ENCODE results near the gene CFAP73. TPM values are rescaled to one million over a fixed set of nuclear protein-coding genes. Genes with fewer than 3 reads are reported as not detected.

CFAP73 gene
- total and polyA plus RNA-seq, 7 donors = 0.17 to 0.35 (median 0.30) TPM; not detected in 4

DNA sequence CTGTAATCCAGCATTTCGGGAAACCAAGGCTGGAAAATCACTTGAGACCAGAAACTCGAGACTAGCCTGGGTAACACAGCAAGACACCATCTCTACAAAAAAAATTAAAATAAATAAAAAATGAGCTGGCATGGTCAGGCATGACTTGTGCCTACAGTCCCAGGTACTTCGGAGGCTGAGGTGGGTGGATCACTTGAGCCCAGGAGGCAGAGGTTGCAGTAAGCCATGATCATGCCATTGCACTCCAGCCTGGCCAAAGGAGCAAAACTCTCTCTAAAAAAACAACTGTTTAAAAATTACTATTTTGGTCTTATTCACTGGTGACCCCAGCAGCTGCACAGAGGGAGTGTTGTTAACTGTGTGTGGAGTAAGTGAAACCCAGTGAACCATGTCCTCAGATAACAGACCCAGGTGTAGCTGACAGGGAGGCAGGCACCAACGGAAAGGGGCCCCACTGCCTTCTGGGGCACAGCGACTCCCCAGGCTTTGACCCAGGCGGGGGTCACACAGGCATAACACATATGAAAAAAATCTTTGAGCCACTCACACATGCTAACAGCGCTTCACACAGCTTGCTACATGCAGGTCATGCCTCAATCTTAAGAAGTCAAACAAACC lies 23.7 kb downstream of the CFAP73 start:
- Histone ChIP-seq H3K36me3 (ENCODE audit: insufficient read depth in 1 of 2, low read depth in 1 of 2) (peaks cover 18 to 95% of the 10 kb centered on the region in 2 donors), H3K27me3 (ENCODE audit: insufficient read depth in 3 of 3, low read length in 2 of 3) (no peaks in the 10 kb centered on the region)
- 90 to 92% (median 91%) methylated on average over 7 of the region's 7 CpGs for WGBS, 3 donors

GRCh38 chr12:113174461-113175384 lies 25.2 kb downstream of the CFAP73 start:
- no peaks in the 10 kb centered on the region for H3K27me3 ChIP-seq (ENCODE audit: insufficient read depth in 3 of 3, low read length in 2 of 3)
- DNase-seq = peak; percentile 66 to 87
- no peaks in the 10 kb centered on the region for H3K9me3 ChIP-seq
- intact Hi-C loops (cut with DNase I) = loop anchor here in 1 of 2 donors (2.0 kb wide), 1 partner anchor 126 kb away; no protein-coding TSS in a partner anchor
- ATAC-seq = peak; percentile 52 to 89 (median 74)
- WGBS, 3 donors = 52 to 62% (median 56%) methylated on average over 31 to 32 of the region's 32 CpGs
- no peaks in the 10 kb centered on the region for H3K4me1 ChIP-seq
- no peak overlapping the region for H3K4me3 ChIP-seq
- H3K36me3 ChIP-seq (ENCODE audit: insufficient read depth in 1 of 2, low read depth in 1 of 2) = peaks cover 11 to 95% of the 10 kb centered on the region in 2 donors
- TF ChIP-seq, protein P1, sequence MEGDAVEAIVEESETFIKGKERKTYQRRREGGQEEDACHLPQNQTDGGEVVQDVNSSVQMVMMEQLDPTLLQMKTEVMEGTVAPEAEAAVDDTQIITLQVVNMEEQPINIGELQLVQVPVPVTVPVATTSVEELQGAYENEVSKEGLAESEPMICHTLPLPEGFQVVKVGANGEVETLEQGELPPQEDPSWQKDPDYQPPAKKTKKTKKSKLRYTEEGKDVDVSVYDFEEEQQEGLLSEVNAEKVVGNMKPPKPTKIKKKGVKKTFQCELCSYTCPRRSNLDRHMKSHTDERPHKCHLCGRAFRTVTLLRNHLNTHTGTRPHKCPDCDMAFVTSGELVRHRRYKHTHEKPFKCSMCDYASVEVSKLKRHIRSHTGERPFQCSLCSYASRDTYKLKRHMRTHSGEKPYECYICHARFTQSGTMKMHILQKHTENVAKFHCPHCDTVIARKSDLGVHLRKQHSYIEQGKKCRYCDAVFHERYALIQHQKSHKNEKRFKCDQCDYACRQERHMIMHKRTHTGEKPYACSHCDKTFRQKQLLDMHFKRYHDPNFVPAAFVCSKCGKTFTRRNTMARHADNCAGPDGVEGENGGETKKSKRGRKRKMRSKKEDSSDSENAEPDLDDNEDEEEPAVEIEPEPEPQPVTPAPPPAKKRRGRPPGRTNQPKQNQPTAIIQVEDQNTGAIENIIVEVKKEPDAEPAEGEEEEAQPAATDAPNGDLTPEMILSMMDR (IDR thresholded peaks at IDR 0.05) = peak; percentile 97
- H3K27ac ChIP-seq = no peak overlapping the region

More for the DNA sequence above, 23.7 kb downstream of the CFAP73 start:
- no peaks in the 10 kb centered on the region for H3K9me3 ChIP-seq
- DNase-seq (no peak), ATAC-seq (no peak)
- TF ChIP-seq, protein P1 (IDR thresholded peaks at IDR 0.05) = no peak
- H3K4me3 ChIP-seq = no peak overlapping the region
- intact Hi-C loops (cut with DNase I) = no loop called here
- H3K4me1 ChIP-seq = no peaks in the 10 kb centered on the region
- no peak overlapping the region for H3K27ac ChIP-seq

DNA sequence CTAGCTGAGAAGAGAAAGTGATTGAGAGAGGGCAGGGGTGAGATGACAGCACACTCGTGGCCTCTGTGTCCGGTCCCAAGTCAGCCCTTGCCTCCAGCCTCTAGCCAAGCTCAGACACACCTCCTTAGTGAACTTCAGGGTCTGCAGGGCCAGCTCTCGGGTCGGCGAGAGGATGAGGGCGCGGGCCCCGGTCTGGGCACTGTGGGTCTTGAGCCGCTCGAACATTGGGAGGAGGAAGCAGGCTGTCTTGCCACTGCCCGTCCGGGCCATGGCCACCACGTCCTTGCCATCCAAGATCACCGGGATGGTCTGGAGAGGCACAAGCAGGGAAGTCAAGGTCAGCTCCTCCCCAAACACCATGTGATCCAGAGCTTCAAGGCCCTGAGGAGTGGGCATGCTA lies 29.5 kb downstream of the CFAP73 start:
- Histone ChIP-seq H3K27ac (no peak overlapping the region), H3K4me3 (no peak overlapping the region), H3K27me3 (ENCODE audit: insufficient read depth in 3 of 3, low read length in 2 of 3) (no peaks in the 10 kb centered on the region), H3K36me3 (ENCODE audit: insufficient read depth in 1 of 2, low read depth in 1 of 2) (peaks cover 19 to 74% of the 10 kb centered on the region in 2 donors), H3K9me3 (no peaks in the 10 kb centered on the region), H3K4me1 (peaks cover 10% of the 10 kb centered on the region)
- ATAC-seq = no peak
- intact Hi-C loops (cut with DNase I) = no loop called here
- DNase-seq = no peak
- WGBS, 3 donors = 94 to 95% (median 94%) methylated on average over 11 to 14 of the region's 14 CpGs
- TF ChIP-seq, protein P1 (IDR thresholded peaks at IDR 0.05) = no peak

GRCh38 chr12:113180333-113180732 lies 30.8 kb downstream of the CFAP73 start:
- WGBS, 3 donors = 64 to 81% (median 66%) methylated on average over 4 of the region's 4 CpGs
- TF ChIP-seq, protein P1 (IDR thresholded peaks at IDR 0.05) = no peak

More at GRCh38 chr12:113180333-113180732, 30.8 kb downstream of the CFAP73 start:
- no peak overlapping the region for H3K27ac ChIP-seq
- H3K36me3 ChIP-seq (ENCODE audit: insufficient read depth in 1 of 2, low read depth in 1 of 2) = peaks cover 19 to 60% of the 10 kb centered on the region in 2 donors
- no peak overlapping the region for H3K4me3 ChIP-seq
- intact Hi-C loops (cut with DNase I) = loop anchor here in 1 of 2 donors (10.0 kb wide), 1 partner anchor 184 kb away; no protein-coding TSS in a partner anchor
- H3K27me3 ChIP-seq (ENCODE audit: insufficient read depth in 3 of 3, low read length in 2 of 3) = no peaks in the 10 kb centered on the region
- DNase-seq (no peak), ATAC-seq (peak; percentile 18 to 61 (median 30))
- no peaks in the 10 kb centered on the region for H3K9me3 ChIP-seq
- H3K4me1 ChIP-seq = peaks cover 13% of the 10 kb centered on the region
